DND-41 (cell line): ENCODE measurements around the gene RIPOR2.
"Not testable (repeated sequence)": the region's sequence is repeated elsewhere in the genome, so short reads cannot be mapped to it uniquely, and the experiment has no call there.

ENCODE experiments used
- ATAC-seq: fragments of 200-7000 bp; cut with Tn5 transposase; 3 replicates; pipeline ENCODE4 v1.9.1; 2021; ENCODE audit warnings: low read depth; ENCODE audit not compliant: insufficient read depth
- DNase-seq: peaks from one replicate; pipeline ENCODE4 v3.0.0-alpha.2; 2020
- H2AFZ ChIP-seq: 2 replicates; pipeline ENCODE4 v1.6.0; 2012; ENCODE audit warnings: low read depth, low read length
- H3K27ac ChIP-seq: 2 replicates; pipeline ENCODE4 v1.5.1; 2012; ENCODE audit warnings: low read length, inconsistent platforms
- H3K27me3 ChIP-seq: fragments of 200-600 bp; sonication (generic); 2 replicates; pipeline ENCODE4 v1.6.0; 2012; ENCODE audit warnings: low read length, mild to moderate bottlenecking, inconsistent platforms; ENCODE audit not compliant: insufficient read depth, poor library complexity
- H3K36me3 ChIP-seq: 2 replicates; pipeline ENCODE4 v1.5.1; 2012; ENCODE audit warnings: low read length, inconsistent platforms; ENCODE audit not compliant: insufficient read depth
- H3K4me1 ChIP-seq: 2 replicates; pipeline ENCODE4 v1.5.1; 2012; ENCODE audit warnings: mild to moderate bottlenecking, low read length; ENCODE audit not compliant: insufficient read depth
- H3K4me2 ChIP-seq: 2 replicates; pipeline ENCODE4 v1.6.0; 2012; ENCODE audit warnings: mild to moderate bottlenecking, moderate library complexity, low read length, inconsistent platforms; ENCODE audit not compliant: insufficient read depth
- H3K4me3 ChIP-seq, 2 experiments: fragments of 200-600 bp in 1 of 2; shearing (Covaris generic) in 1 of 2; 2 replicates each; pipeline ENCODE4 v1.5.1; 2012 to 2016; ENCODE audit warnings: inconsistent platforms in 2 of 2, low read length in 2 of 2, mild to moderate bottlenecking in 2 of 2, low read depth in 1 of 2, moderate library complexity in 1 of 2
- H3K79me2 ChIP-seq: 2 replicates; pipeline ENCODE4 v1.6.0; 2012; ENCODE audit warnings: low read length, inconsistent platforms; ENCODE audit not compliant: insufficient read depth
- H3K9ac ChIP-seq: 2 replicates; pipeline ENCODE4 v1.6.0; 2012; ENCODE audit warnings: low read depth, mild to moderate bottlenecking, inconsistent platforms, low read length, moderate library complexity
- H3K9me3 ChIP-seq: 2 replicates; pipeline ENCODE4 v1.5.1; 2012; ENCODE audit warnings: low read length, moderate library complexity, mild to moderate bottlenecking, inconsistent platforms; ENCODE audit not compliant: insufficient read depth, severe bottlenecking
- H4K20me1 ChIP-seq: 2 replicates; pipeline ENCODE4 v1.6.0; 2012; ENCODE audit warnings: low read length; ENCODE audit not compliant: insufficient read depth
- EZH2 ChIP-seq: IDR thresholded peaks from 3 replicates; pipeline ENCODE4 v1.6.1; 2012; ENCODE audit warnings: borderline replicate concordance, low read depth, mild to moderate bottlenecking, moderate library complexity, low read length, inconsistent platforms; ENCODE audit not compliant: severe bottlenecking
- TF ChIP-seq, protein P1 (sequence below): IDR thresholded peaks from 2 replicates; pipeline ENCODE4 v1.5.1; 2012; ENCODE audit warnings: borderline replicate concordance, low read length, moderate library complexity, mild to moderate bottlenecking; ENCODE audit not compliant: poor library complexity, severe bottlenecking; ENCODE audit errors: extremely low read depth

RIPOR2 gene

DNA sequence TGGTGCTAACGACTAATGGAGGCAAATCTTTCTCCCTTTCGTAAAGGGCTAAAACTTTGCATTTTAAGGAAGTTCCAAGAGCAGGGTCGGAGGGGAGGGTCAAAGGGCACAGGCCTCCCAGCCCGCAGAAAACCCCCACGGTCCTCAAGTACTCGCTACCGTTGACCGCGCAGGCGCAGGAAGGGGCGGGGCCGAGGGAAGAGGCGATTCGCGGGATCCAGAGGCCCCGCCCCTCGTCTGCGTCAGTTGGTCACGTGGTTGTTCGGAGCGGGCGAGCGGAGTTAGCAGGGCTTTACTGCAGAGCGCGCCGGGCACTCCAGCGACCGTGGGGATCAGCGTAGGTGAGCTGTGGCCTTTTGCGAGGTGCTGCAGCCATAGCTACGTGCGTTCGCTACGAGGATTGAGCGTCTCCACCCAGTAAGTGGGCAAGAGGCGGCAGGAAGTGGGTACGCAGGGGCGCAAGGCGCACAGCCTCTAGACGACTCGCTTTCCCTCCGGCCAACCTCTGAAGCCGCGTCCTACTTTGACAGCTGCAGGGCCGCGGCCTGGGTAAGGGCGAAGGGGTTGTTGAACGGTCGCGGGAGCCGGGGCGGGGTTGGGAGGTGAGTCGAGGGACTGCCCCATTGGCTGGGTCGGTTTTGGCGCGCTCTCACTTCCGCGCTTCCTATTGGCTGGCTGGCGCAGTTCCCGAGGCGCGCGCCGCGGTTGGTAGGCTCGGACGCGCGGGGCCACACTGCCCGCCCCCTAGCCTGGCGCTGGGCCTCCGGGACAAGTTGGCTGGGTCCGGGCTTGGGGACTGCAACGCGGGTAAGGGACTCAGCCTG lies 160.9 kb downstream of the RIPOR2 start, which contains the start of gene GMNN:
GMNN (plus strand) TSS at position 242 of the 824 bp plus-strand sequence. CDS start 2,310 bp downstream, outside the sequence.
- TF ChIP-seq EZH2, result no peak
- TF ChIP-seq, protein P1, sequence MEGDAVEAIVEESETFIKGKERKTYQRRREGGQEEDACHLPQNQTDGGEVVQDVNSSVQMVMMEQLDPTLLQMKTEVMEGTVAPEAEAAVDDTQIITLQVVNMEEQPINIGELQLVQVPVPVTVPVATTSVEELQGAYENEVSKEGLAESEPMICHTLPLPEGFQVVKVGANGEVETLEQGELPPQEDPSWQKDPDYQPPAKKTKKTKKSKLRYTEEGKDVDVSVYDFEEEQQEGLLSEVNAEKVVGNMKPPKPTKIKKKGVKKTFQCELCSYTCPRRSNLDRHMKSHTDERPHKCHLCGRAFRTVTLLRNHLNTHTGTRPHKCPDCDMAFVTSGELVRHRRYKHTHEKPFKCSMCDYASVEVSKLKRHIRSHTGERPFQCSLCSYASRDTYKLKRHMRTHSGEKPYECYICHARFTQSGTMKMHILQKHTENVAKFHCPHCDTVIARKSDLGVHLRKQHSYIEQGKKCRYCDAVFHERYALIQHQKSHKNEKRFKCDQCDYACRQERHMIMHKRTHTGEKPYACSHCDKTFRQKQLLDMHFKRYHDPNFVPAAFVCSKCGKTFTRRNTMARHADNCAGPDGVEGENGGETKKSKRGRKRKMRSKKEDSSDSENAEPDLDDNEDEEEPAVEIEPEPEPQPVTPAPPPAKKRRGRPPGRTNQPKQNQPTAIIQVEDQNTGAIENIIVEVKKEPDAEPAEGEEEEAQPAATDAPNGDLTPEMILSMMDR, result no peak
- H3K4me2 ChIP-seq, result peak within 1 kb of the TSS; percentile 88
- no peaks in the 10 kb centered on the region for H3K27me3 ChIP-seq
- peak; percentile 91 for ATAC-seq
- DNase-seq, result peak; percentile 98
- H3K36me3 ChIP-seq, result peaks cover 48% of the 10 kb centered on the region
- peak within 1 kb of the TSS; percentile 100 for H3K27ac ChIP-seq
- H3K9me3 ChIP-seq, result no peaks in the 10 kb centered on the region
- peaks cover 52% of the 10 kb centered on the region for H3K79me2 ChIP-seq
- H3K9ac ChIP-seq, result peak within 1 kb of the TSS; percentile 99
- H3K4me1 ChIP-seq, result peaks cover 48% of the 10 kb centered on the region
- peak within 1 kb of the TSS; percentile 95 for H2AFZ ChIP-seq
- H4K20me1 ChIP-seq, result peaks cover 44% of the 10 kb centered on the region
- peak within 1 kb of the TSS; percentile 90 to 96 for H3K4me3 ChIP-seq

- Histone ChIP-seq H3K9ac (no peak overlapping the region), H3K27ac (no peak overlapping the region), H3K4me2 (no peak overlapping the region), H3K4me3 (no peak overlapping the region), H3K36me3 (no peaks in the 10 kb centered on the region), H3K79me2 (no peaks in the 10 kb centered on the region), H3K27me3 (no peaks in the 10 kb centered on the region), H2AFZ (no peak overlapping the region), H4K20me1 (no peaks in the 10 kb centered on the region), H3K4me1 (peaks cover under 1% of the 10 kb centered on the region; the same call in 1 of the 2 replicates), H3K9me3 (no peaks in the 10 kb centered on the region)
- 0 out of 3 replicates have a peak, but pooled peaks have one; percentile 25 for ATAC-seq
- TF ChIP-seq, protein P1, result no peak
- TF ChIP-seq EZH2, result no peak
- no peak for DNase-seq
Measured at GRCh38 chr6:24768361-24768760, 167.4 kb downstream of the RIPOR2 start.

GRCh38 chr6:24766680-24767462 lies 168.9 kb downstream of the RIPOR2 start:
- no peak overlapping the region; the same call in 1 of the 2 replicates for H2AFZ ChIP-seq
- no peaks in the 10 kb centered on the region for H3K9me3 ChIP-seq
- ATAC-seq (peak; percentile 64), DNase-seq (no peak)
- TF ChIP-seq, protein P1, result peak; percentile 57
- TF ChIP-seq EZH2, result no peak
- no peaks in the 10 kb centered on the region for H3K79me2 ChIP-seq
- H3K4me1 ChIP-seq, result no peaks in the 10 kb centered on the region; the same call in 1 of the 2 replicates
- no peaks in the 10 kb centered on the region for H4K20me1 ChIP-seq
- H3K4me3 ChIP-seq, result no peak overlapping the region
- H3K36me3 ChIP-seq, result no peaks in the 10 kb centered on the region
- no peak overlapping the region for H3K9ac ChIP-seq
- H3K27ac ChIP-seq, result no peak overlapping the region
- no peak overlapping the region for H3K4me2 ChIP-seq
- no peaks in the 10 kb centered on the region for H3K27me3 ChIP-seq

DNA sequence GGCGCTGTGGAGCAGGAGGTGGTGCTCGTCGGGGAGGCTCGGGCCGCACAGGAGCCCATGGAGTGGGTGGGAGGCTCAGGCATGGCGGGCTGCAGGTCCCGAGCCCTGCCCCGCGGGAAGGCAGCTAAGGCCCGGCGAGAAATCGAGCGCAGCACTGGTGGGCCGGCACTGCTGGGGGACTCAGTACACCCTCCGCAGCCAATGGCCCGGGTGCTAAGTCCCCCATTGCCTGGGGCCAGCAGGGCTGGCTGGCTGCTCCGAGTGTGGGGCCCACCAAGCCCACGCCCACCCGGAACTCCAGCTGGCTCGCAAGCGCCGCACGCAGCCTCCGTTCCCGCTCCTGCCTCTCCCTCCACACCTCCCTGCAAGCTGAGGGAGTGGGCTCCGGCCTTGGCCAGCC lies 169.8 kb downstream of the RIPOR2 start:
- H2AFZ ChIP-seq, H3K9ac ChIP-seq, H4K20me1 ChIP-seq, H3K9me3 ChIP-seq, H3K36me3 ChIP-seq, H3K27ac ChIP-seq, H3K4me3 ChIP-seq, H3K27me3 ChIP-seq, H3K4me2 ChIP-seq, DNase-seq, ATAC-seq, H3K4me1 ChIP-seq, H3K79me2 ChIP-seq: not testable (repeated sequence)
